H7 (cell line): ENCODE measurements around the gene EVL. TPM values are rescaled to one million over a fixed set of nuclear protein-coding genes. Genes with fewer than 3 reads are reported as not detected.

Source experiments
- DNase-seq: peaks from one replicate; pipeline ENCODE4 v3.0.0; 2012
- H3K27me3 ChIP-seq: 2 replicates; pipeline ENCODE4 v1.6.0; 2011; ENCODE audit warnings: mild to moderate bottlenecking, low read length; ENCODE audit not compliant: control insufficient read depth, insufficient read depth
- H3K36me3 ChIP-seq: replicated peaks from 2 replicates; pipeline ENCODE4 v1.5.1; 2011; ENCODE audit warnings: low read length; ENCODE audit not compliant: control insufficient read depth, insufficient read depth
- H3K4me3 ChIP-seq: 2 replicates; pipeline ENCODE4 v1.5.1; 2011; ENCODE audit warnings: low read depth, mild to moderate bottlenecking, control low read depth, low read length, moderate library complexity; ENCODE audit not compliant: insufficient read depth
- total RNA-seq: library from RNA; depleted of rRNA; stranded (reverse); fragments of >200 nt; shearing (Covaris generic); gene quantifications from 2 replicates; pipeline ENCODE4 v1.2.3, GENCODE V29; 2014

Gene EVL
- total RNA-seq, 1 experiment from 2014 or later = 38.9 TPM

- no peak for DNase-seq
- H3K4me3 ChIP-seq = no peak overlapping the region
These were observed 32.5 kb upstream of the EVL start for GRCh38 chr14:100032738-100033137.

GRCh38 chr14:100033347-100034075 lies 31.7 kb upstream of the EVL start:
- Histone ChIP-seq H3K4me3 (no peak overlapping the region), H3K27me3 (peaks cover 3% of the 10 kb centered on the region; the same call in 1 of the 2 replicates), H3K36me3 (no peaks in the 10 kb centered on the region)
- no peak for DNase-seq

More at GRCh38 chr14:100032738-100033137, 32.5 kb upstream of the EVL start:
- H3K36me3 ChIP-seq = no peaks in the 10 kb centered on the region
- H3K27me3 ChIP-seq = peaks cover 3% of the 10 kb centered on the region; the same call in 1 of the 2 replicates

GRCh38 chr14:100034468-100034867 lies 30.8 kb upstream of the EVL start:
- Histone ChIP-seq H3K36me3 (no peaks in the 10 kb centered on the region), H3K27me3 (peaks cover 3% of the 10 kb centered on the region; the same call in 1 of the 2 replicates), H3K4me3 (no peak overlapping the region)
- DNase-seq = no peak

GRCh38 chr14:100034961-100035500 lies 30.2 kb upstream of the EVL start:
- H3K4me3 ChIP-seq = no peak overlapping the region
- peaks cover 1% of the 10 kb centered on the region; the same call in 1 of the 2 replicates for H3K27me3 ChIP-seq
- DNase-seq = no peak
- no peaks in the 10 kb centered on the region for H3K36me3 ChIP-seq

- Histone ChIP-seq H3K27me3 (no peaks in the 10 kb centered on the region; the same call in 1 of the 2 replicates), H3K36me3 (no peaks in the 10 kb centered on the region), H3K4me3 (no peak overlapping the region)
- DNase-seq = peak; percentile 35
These were observed 29.5 kb upstream of the EVL start for GRCh38 chr14:100035700-100036099.

GRCh38 chr14:100037353-100037752 lies 27.9 kb upstream of the EVL start:
- DNase-seq = no peak
- H3K36me3 ChIP-seq = no peaks in the 10 kb centered on the region
- no peak overlapping the region for H3K4me3 ChIP-seq
- no peaks in the 10 kb centered on the region for H3K27me3 ChIP-seq

- no peaks in the 10 kb centered on the region for H3K27me3 ChIP-seq
- no peaks in the 10 kb centered on the region for H3K36me3 ChIP-seq
- no peak overlapping the region for H3K4me3 ChIP-seq
- DNase-seq = no peak
These were observed 27.2 kb upstream of the EVL start for GRCh38 chr14:100038065-100038464.

- Histone ChIP-seq H3K4me3 (no peak overlapping the region), H3K36me3 (no peaks in the 10 kb centered on the region), H3K27me3 (no peaks in the 10 kb centered on the region)
- no peak for DNase-seq
These were observed 25.3 kb upstream of the EVL start for GRCh38 chr14:100039903-100040302.

GRCh38 chr14:100041271-100041670 lies 24.0 kb upstream of the EVL start:
- no peak overlapping the region for H3K4me3 ChIP-seq
- no peaks in the 10 kb centered on the region for H3K27me3 ChIP-seq
- DNase-seq = no peak
- H3K36me3 ChIP-seq = no peaks in the 10 kb centered on the region

- Histone ChIP-seq H3K36me3 (no peaks in the 10 kb centered on the region), H3K27me3 (no peaks in the 10 kb centered on the region), H3K4me3 (no peak overlapping the region)
- no peak for DNase-seq
These were observed 22.9 kb upstream of the EVL start for GRCh38 chr14:100042286-100042685.

- DNase-seq = no peak
- H3K27me3 ChIP-seq = no peaks in the 10 kb centered on the region
- H3K36me3 ChIP-seq = no peaks in the 10 kb centered on the region
- H3K4me3 ChIP-seq = no peak overlapping the region
These were observed 19.4 kb upstream of the EVL start for GRCh38 chr14:100045642-100046344.

- H3K27me3 ChIP-seq = no peaks in the 10 kb centered on the region
- H3K4me3 ChIP-seq = no peak overlapping the region
- no peak for DNase-seq
- no peaks in the 10 kb centered on the region for H3K36me3 ChIP-seq
These were observed 17.6 kb upstream of the EVL start for GRCh38 chr14:100047600-100047999.

- no peaks in the 10 kb centered on the region for H3K36me3 ChIP-seq
- no peak overlapping the region for H3K4me3 ChIP-seq
- no peaks in the 10 kb centered on the region for H3K27me3 ChIP-seq
- no peak for DNase-seq
These were observed 16.4 kb upstream of the EVL start for GRCh38 chr14:100048786-100049185.

- H3K36me3 ChIP-seq = no peaks in the 10 kb centered on the region
- H3K4me3 ChIP-seq = no peak overlapping the region
- no peak for DNase-seq
- no peaks in the 10 kb centered on the region for H3K27me3 ChIP-seq
These were observed 16.0 kb upstream of the EVL start for GRCh38 chr14:100049220-100049619.

- no peaks in the 10 kb centered on the region for H3K36me3 ChIP-seq
- H3K4me3 ChIP-seq = no peak overlapping the region
- H3K27me3 ChIP-seq = no peaks in the 10 kb centered on the region
- DNase-seq = no peak
These were observed 14.1 kb upstream of the EVL start for GRCh38 chr14:100051103-100051502.
